DOHH2 (cell line): ENCODE measurements around the gene CHRNB2.

Experiments
- H3F3A ChIP-seq: fragments of 200-600 bp; sonication (generic), shearing (Covaris generic); 2 replicates; pipeline ENCODE4 v1.6.0; 2016; ENCODE audit warnings: antibody characterized with exemption, mild to moderate bottlenecking; ENCODE audit not compliant: control insufficient read depth, insufficient read depth
- H3K27ac ChIP-seq: fragments of 200-600 bp; sonication (generic); 2 replicates; pipeline ENCODE4 v1.5.1; 2014; ENCODE audit warnings: low read depth, mild to moderate bottlenecking, low read length, moderate library complexity
- H3K27me3 ChIP-seq: fragments of 200-600 bp; sonication (generic); 2 replicates; pipeline ENCODE4 v1.6.1; 2014; ENCODE audit warnings: mild to moderate bottlenecking, low read length, mixed read lengths; ENCODE audit not compliant: control insufficient read depth
- H3K36me3 ChIP-seq: fragments of 200-600 bp; sonication (generic); 2 replicates; pipeline ENCODE4 v1.6.1; 2014; ENCODE audit warnings: mild to moderate bottlenecking, low read length, moderate library complexity, mixed read lengths; ENCODE audit not compliant: control insufficient read depth
- H3K4me1 ChIP-seq: fragments of 200-600 bp; sonication (generic); 2 replicates; pipeline ENCODE4 v1.6.1; 2014; ENCODE audit warnings: mild to moderate bottlenecking, low read length, mixed read lengths; ENCODE audit not compliant: control insufficient read depth
- H3K4me2 ChIP-seq: fragments of 200-600 bp; sonication (generic); 2 replicates; pipeline ENCODE4 v1.6.0; 2014; ENCODE audit warnings: mild to moderate bottlenecking, low read length, moderate library complexity
- H3K4me3 ChIP-seq: fragments of 200-600 bp; sonication (generic); 2 replicates; pipeline ENCODE4 v1.5.1; 2014; ENCODE audit warnings: mild to moderate bottlenecking, low read length, mixed read lengths
- H3K79me2 ChIP-seq: fragments of 200-600 bp; sonication (generic); 2 replicates; pipeline ENCODE4 v1.6.1; 2014; ENCODE audit warnings: mild to moderate bottlenecking, low read length, mixed read lengths; ENCODE audit not compliant: control insufficient read depth
- H3K9me2 ChIP-seq: fragments of 200-600 bp; sonication (generic); replicated peaks from 2 replicates; pipeline ENCODE4 v1.6.1; 2014; ENCODE audit warnings: mild to moderate bottlenecking, low read length, mixed read lengths; ENCODE audit not compliant: control insufficient read depth
- H3K9me3 ChIP-seq: fragments of 200-600 bp; sonication (generic); 2 replicates; pipeline ENCODE4 v1.6.1; 2014; ENCODE audit warnings: antibody characterized with exemption, low read length, mixed read lengths; ENCODE audit not compliant: control insufficient read depth, insufficient read depth
- H4K20me1 ChIP-seq: fragments of 200-600 bp; sonication (generic); 2 replicates; pipeline ENCODE4 v1.6.0; 2014; ENCODE audit warnings: low read depth, mild to moderate bottlenecking, antibody characterized with exemption, low read length, moderate library complexity; ENCODE audit not compliant: control insufficient read depth, insufficient read depth
- EZH2phosphoT487 ChIP-seq: fragments of 200-600 bp; sonication (generic); IDR thresholded peaks from 2 replicates; pipeline ENCODE4 v1.6.1; 2017; ENCODE audit warnings: borderline replicate concordance, mild to moderate bottlenecking, antibody characterized with exemption, low read length, moderate library complexity, mixed read lengths
- TF ChIP-seq, protein P1 (sequence below): fragments of 200-600 bp; sonication (generic); IDR thresholded peaks from one replicate; pipeline ENCODE4 v1.5.1; 2014; ENCODE audit warnings: antibody characterized with exemption, mild to moderate bottlenecking, low read depth, low read length; ENCODE audit not compliant: poor library complexity, severe bottlenecking

The CHRNB2 gene

DNA sequence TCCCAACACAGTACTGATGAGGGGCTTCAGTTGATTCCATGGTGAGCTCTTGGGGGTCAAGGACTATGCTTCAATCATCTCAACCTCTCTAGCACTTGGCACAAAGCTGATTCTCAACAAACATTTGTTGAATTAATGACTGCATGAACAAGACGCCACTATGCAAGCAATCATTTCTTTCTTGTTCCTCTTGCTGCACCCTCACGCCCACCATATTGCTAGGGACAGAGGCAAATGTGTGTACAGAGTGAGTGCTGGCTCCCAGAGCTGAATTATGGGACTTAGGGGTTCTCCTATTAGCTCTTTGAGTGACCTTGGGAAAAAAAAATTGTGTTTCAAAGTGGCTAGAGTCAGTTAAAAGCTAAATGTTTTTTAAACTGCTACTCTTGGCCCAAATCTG lies 38.0 kb downstream of the CHRNB2 start:
- no peak overlapping the region for H3K27ac ChIP-seq
- peak overlapping the region; percentile 17; the same call in 1 of the 2 replicates for H3K4me2 ChIP-seq
- no peak for TF ChIP-seq EZH2phosphoT487
- TF ChIP-seq, protein P1, sequence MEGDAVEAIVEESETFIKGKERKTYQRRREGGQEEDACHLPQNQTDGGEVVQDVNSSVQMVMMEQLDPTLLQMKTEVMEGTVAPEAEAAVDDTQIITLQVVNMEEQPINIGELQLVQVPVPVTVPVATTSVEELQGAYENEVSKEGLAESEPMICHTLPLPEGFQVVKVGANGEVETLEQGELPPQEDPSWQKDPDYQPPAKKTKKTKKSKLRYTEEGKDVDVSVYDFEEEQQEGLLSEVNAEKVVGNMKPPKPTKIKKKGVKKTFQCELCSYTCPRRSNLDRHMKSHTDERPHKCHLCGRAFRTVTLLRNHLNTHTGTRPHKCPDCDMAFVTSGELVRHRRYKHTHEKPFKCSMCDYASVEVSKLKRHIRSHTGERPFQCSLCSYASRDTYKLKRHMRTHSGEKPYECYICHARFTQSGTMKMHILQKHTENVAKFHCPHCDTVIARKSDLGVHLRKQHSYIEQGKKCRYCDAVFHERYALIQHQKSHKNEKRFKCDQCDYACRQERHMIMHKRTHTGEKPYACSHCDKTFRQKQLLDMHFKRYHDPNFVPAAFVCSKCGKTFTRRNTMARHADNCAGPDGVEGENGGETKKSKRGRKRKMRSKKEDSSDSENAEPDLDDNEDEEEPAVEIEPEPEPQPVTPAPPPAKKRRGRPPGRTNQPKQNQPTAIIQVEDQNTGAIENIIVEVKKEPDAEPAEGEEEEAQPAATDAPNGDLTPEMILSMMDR: no peak
- peaks cover 60% of the 10 kb centered on the region for H3K36me3 ChIP-seq
- H3K4me3 ChIP-seq: no peak overlapping the region
- H3K27me3 ChIP-seq: no peaks in the 10 kb centered on the region
- peaks cover 15% of the 10 kb centered on the region for H3F3A ChIP-seq
- peaks cover 16% of the 10 kb centered on the region for H4K20me1 ChIP-seq
- H3K79me2 ChIP-seq: peaks cover 99% of the 10 kb centered on the region
- H3K9me3 ChIP-seq: no peaks in the 10 kb centered on the region
- H3K9me2 ChIP-seq: no peaks in the 10 kb centered on the region
- peaks cover 60% of the 10 kb centered on the region for H3K4me1 ChIP-seq

GRCh38 chr1:154607106-154607608 lies 39.6 kb downstream of the CHRNB2 start:
- H3K4me2 ChIP-seq: peak overlapping the region; percentile 80
- H3K4me3 ChIP-seq: peak overlapping the region; percentile 90
- peaks cover 74% of the 10 kb centered on the region for H3K4me1 ChIP-seq
- peaks cover 16% of the 10 kb centered on the region for H4K20me1 ChIP-seq
- H3F3A ChIP-seq: peaks cover 30% of the 10 kb centered on the region
- H3K79me2 ChIP-seq: peaks cover 98% of the 10 kb centered on the region
- H3K9me3 ChIP-seq: no peaks in the 10 kb centered on the region
- H3K9me2 ChIP-seq: no peaks in the 10 kb centered on the region
- H3K27me3 ChIP-seq: no peaks in the 10 kb centered on the region
- peaks cover 44% of the 10 kb centered on the region for H3K36me3 ChIP-seq
- TF ChIP-seq EZH2phosphoT487: no peak
- TF ChIP-seq, protein P1: no peak
- H3K27ac ChIP-seq: peak overlapping the region; percentile 85

GRCh38 chr1:154607609-154608396 lies 40.2 kb downstream of the CHRNB2 start, which contains the start of gene ADAR:
TSS of gene ADAR (minus strand) at chr1:154608186. CDS start at chr1:154608006, 180 bp downstream.
- H3K36me3 ChIP-seq: peaks cover 37% of the 10 kb centered on the region
- peaks cover 32% of the 10 kb centered on the region for H3F3A ChIP-seq
- peak within 1 kb of the TSS; percentile 80 for H3K4me2 ChIP-seq
- H4K20me1 ChIP-seq: peaks cover 11% of the 10 kb centered on the region
- TF ChIP-seq EZH2phosphoT487: no peak
- TF ChIP-seq, protein P1: peak; percentile 30
- H3K79me2 ChIP-seq: peaks cover 97% of the 10 kb centered on the region
- H3K9me2 ChIP-seq: no peaks in the 10 kb centered on the region
- H3K27ac ChIP-seq: peak within 1 kb of the TSS; percentile 85
- peak within 1 kb of the TSS; percentile 90 for H3K4me3 ChIP-seq
- no peaks in the 10 kb centered on the region for H3K9me3 ChIP-seq
- H3K27me3 ChIP-seq: no peaks in the 10 kb centered on the region
- H3K4me1 ChIP-seq: peaks cover 77% of the 10 kb centered on the region
